Adrenal gland (tissue), 5 donors: ENCODE measurements around the gene SETX.

Experiments
- CTCF ChIP-seq, 6 experiments: fragments of 450-650 bp in 4 of 6; fragments of 200-600 bp in 2 of 6; sonication (generic) in 1 of 6; IDR thresholded peaks; 1 replicate in 5 of 6; 2 replicates in 1 of 6; pipeline versions ENCODE4 v1.5.1 to v1.8.0; 2016 to 2021; ENCODE audit warnings: antibody characterized with exemption in 6 of 6, mild to moderate bottlenecking in 2 of 6, moderate library complexity in 1 of 6
- POLR2A ChIP-seq, 2 donors: fragments of 450-650 bp; IDR thresholded peaks; one replicate each; pipeline ENCODE4 v1.6.1; 2017; ENCODE audit warnings: antibody characterized with exemption in 2 of 2, mild to moderate bottlenecking in 2 of 2, moderate library complexity in 1 of 2
- donor health status: DM: no; HTN: no; CAD: no.

- TF ChIP-seq CTCF (IDR thresholded peaks at IDR 0.05) (no peak), POLR2A (IDR thresholded peaks at IDR 0.05) (no peak)
These were observed 71.6 kb downstream of the SETX start for GRCh38 chr9:132283165-132283564.
